Activated CD4-positive, CD25-positive, alpha-beta regulatory T cell treated with anti-CD3 and anti-CD28 coated beads, Interleukin-2, amount 50 U/mL, for 24 hours (primary cell): ENCODE results near the gene FRMD4B.

Experiments used
- ATAC-seq, 2 donors: fragments of 150-1000 bp; cut with Tn5 transposase; one replicate each; pipeline ENCODE4 v1.10.0; 2021; ENCODE audit warnings: mild to moderate bottlenecking in 1 of 2, moderate library complexity in 1 of 2

Gene FRMD4B

GRCh38 chr3:69385723-69386555 lies at the start of gene FRMD4B:
TSS of gene FRMD4B (minus strand) at chr3:69386088. CDS start at chr3:69385989, 99 bp downstream.
- ATAC-seq = peak in 1 of 2 donors; percentile 30

- ATAC-seq = no peak
Observed at GRCh38 chr3:69433969-69434325, 48.1 kb upstream of the FRMD4B start.

- no peak for ATAC-seq
Observed at GRCh38 chr3:69433121-69433968, 47.5 kb upstream of the FRMD4B start.

GRCh38 chr3:69428657-69429255 lies 42.9 kb upstream of the FRMD4B start:
- no peak for ATAC-seq

- no peak for ATAC-seq
Observed at GRCh38 chr3:69426967-69427304, 41.0 kb upstream of the FRMD4B start.

GRCh38 chr3:69426291-69426966 lies 40.5 kb upstream of the FRMD4B start:
- no peak for ATAC-seq

GRCh38 chr3:69425249-69425648 lies 39.4 kb upstream of the FRMD4B start:
- ATAC-seq = no peak

GRCh38 chr3:69423463-69424155 lies 37.7 kb upstream of the FRMD4B start:
- no peak for ATAC-seq

- no peak for ATAC-seq
Observed at GRCh38 chr3:69422751-69423150, 36.9 kb upstream of the FRMD4B start.

GRCh38 chr3:69420781-69421520 lies 35.1 kb upstream of the FRMD4B start:
- ATAC-seq = no peak

GRCh38 chr3:69419276-69419675 lies 33.4 kb upstream of the FRMD4B start:
- ATAC-seq = no peak

GRCh38 chr3:69417541-69418078 lies 31.7 kb upstream of the FRMD4B start:
- no peak for ATAC-seq

- no peak for ATAC-seq
Observed at GRCh38 chr3:69413551-69414207, 27.8 kb upstream of the FRMD4B start.

GRCh38 chr3:69411346-69411745 lies 25.5 kb upstream of the FRMD4B start:
- no peak for ATAC-seq

GRCh38 chr3:69410301-69410700 lies 24.4 kb upstream of the FRMD4B start:
- ATAC-seq = peak; percentile 82 to 85

- ATAC-seq = no peak
Observed at GRCh38 chr3:69409831-69410230, 23.9 kb upstream of the FRMD4B start.

- no peak for ATAC-seq
Observed at GRCh38 chr3:69409011-69409410, 23.1 kb upstream of the FRMD4B start.

GRCh38 chr3:69408542-69408941 lies 22.7 kb upstream of the FRMD4B start:
- no peak for ATAC-seq

- no peak for ATAC-seq
Observed at GRCh38 chr3:69407908-69408307, 22.0 kb upstream of the FRMD4B start.

GRCh38 chr3:69406163-69406562 lies 20.3 kb upstream of the FRMD4B start:
- ATAC-seq = no peak

GRCh38 chr3:69405067-69405466 lies 19.2 kb upstream of the FRMD4B start:
- ATAC-seq = no peak
